ENCODE results near the gene PLCH1. TPM values are rescaled to one million over a fixed set of nuclear protein-coding genes. Genes with fewer than 3 reads are reported as not detected.

The PLCH1 gene
- total RNA-seq, 1 donor from 2014 or later, result 4.5 TPM

DNA sequence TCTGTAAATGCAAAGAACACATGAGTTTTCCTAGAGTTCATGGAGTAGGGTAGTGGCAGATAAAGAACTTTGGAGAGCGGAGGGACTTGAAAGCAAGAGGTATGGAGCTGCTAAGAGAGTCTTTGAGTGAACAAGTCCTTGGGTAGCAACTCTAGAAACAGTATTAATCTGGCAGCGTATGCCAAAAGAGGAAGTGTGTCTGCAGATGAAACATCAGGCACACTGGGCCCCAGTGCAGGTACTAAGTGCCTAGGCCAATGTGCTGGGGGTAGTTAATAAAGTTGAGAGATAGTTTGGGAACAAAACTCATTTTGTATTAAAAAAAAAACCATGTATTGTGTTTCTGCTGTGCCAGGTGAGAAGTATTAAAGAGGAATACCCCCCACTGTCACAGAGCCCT lies 228.4 kb downstream of the PLCH1 start:
- DNase-seq (ENCODE audit: low spot score) (no peak), ATAC-seq (no peak)
- intact Hi-C loops (cut with DNase I), result no loop called here

DNA sequence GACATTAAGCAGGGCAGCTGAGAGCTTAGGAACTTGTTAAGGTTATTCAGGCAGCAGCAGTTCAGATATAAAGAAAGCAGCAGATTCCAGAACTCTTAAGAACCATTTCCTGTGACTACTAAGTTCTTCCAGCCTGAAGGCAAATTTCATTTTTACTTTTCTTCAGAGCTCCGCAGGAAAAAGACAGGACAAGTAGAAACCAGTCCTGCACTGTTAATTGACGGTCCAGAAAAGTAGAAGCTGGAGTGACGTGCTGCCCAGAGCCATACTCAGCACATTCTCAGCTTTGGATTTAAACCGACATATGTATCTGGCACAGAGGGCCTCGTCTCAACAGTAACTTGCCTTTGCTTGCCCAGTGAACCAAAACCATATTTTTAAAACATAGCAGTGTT lies 232.0 kb downstream of the PLCH1 start:
- DNase-seq (ENCODE audit: low spot score), result no peak
- intact Hi-C loops (cut with DNase I), result no loop called here
- ATAC-seq, result no peak

DNA sequence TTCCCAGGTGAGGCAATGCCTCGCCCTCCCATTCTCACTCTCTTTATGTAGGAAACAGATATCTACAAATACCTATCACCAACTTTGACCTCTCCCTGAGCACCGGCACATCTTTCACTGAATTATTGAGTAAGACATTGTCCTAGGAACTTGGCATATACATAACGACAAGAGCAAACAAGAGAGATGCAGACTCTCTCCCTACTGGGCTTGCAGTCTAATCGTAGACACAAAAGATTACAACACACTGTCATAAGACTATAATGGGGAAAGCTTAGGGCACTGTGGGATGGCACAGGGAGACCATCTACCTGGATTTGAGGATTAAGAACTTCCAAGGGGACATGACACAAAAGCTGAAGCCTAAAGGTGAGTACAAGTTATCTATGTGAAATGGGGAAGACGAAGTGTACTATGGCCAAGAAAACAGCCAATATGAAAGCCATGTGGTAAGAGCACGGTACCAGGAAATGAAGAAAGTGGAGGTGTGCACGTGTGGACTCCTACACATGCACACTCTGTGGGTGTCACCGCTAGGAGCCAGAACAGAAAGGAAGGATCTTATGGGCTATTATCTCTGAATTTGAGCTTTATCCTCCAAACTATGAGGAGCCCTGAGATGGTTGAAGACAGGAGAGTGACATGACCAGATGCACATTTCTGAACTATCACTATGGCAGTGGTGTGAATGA lies 232.6 kb downstream of the PLCH1 start:
- intact Hi-C loops (cut with DNase I), result no loop called here
- ATAC-seq, result no peak
- no peak for DNase-seq (ENCODE audit: low spot score)

DNA sequence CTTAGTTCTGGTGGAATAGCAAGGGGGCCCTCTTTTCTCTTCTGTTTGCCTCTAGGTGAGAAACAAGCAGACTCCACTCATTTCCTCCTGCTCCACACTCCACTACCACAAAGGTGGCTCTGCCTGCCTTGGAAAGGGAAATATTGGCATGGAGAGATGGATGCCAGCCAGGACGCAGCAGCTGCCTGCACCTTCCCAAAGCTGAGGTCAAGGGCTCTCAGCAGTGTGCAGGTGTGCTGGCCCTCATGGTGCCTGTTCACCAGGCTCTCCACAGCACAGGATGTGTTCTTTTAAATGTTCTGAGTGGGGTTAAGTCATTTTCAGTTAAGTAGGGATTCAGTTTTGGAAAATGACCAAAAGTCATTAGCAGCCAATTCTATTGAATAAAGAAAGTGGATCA lies 240.2 kb downstream of the PLCH1 start:
- intact Hi-C loops (cut with DNase I), result no loop called here
- no peak for ATAC-seq
- no peak for DNase-seq (ENCODE audit: low spot score)

DNA sequence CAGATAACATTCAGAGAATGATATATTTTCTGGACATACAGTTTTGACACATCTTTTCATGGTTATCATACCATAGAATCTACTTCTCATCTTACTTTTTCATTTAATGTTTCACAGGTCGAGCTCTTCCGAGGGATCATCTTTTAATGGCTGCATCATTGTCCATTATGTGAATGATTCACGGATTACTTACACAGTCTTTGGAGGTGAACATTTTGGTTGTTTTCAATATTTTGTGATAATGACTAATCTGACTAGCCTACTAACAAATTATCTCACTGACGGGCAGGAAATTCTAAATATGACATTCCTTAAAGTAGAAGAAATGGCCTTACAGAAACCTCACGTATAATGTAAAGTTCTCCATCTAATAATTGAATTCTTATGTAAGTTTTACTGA lies 242.2 kb downstream of the PLCH1 start:
- intact Hi-C loops (cut with DNase I), result no loop called here
- ATAC-seq (no peak), DNase-seq (ENCODE audit: low spot score) (no peak)

DNA sequence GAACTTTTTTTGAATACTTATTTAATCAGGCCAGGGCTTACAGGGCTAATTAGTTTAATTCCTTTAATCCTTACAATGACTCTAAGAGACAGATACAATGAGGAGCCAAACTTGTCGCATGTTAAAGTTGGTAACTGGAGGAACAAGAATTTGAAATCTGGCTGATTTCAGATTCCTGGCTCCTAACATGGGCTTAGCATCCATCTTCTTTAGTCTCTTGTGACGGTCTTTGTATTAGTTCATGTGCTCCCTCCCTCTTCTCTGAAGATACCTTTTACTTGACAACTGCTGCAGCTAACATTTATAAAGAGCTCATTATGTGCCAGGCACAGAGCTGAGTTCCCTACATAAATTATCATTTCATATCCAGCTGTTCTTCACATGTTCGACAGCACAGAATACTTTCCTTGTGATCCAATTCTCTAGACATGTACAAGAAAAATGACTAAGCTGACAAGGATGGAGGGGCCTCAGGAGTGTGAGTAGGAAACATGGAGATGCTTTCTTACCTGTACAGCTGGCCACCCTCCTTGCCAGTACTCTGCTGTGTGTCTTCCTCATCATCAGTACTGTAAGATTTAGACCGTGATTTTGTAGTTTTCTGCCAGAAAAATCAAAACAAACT lies 244.6 kb downstream of the PLCH1 start:
- DNase-seq (ENCODE audit: low spot score) (no peak), ATAC-seq (no peak)
- intact Hi-C loops (cut with DNase I), result no loop called here

DNA sequence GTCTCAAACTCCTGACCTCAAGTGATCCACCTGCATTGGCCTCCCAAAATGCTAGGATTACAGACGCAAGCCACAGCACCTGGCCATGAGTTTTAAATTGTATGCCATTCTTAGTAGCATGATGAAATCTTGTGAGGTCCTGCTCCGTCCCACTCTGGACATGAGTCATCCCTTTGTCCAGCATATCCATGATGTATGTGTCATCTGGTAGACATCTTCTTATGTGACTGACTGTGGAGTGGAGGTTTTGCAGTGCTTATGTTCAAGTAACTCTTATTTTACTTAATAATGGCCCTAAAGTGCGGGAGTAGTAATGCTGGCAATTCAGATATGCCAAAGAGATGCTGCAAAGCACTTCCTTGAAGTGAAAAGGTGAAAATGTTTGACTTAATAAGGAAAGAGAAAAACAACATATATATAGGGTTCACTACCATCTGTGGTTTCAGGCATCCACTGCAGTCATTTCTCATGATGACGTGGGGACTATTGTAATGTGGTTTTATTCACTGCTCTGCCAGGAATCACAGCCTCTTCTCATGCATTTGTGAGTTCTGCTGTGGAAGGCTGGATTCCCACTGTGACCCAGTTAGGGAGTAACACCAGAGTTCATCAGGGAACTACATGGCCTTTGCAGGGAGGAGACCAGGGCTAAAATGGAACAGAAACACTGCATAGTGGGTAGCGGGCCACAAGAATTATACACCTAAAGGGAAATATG lies 246.8 kb downstream of the PLCH1 start:
- ATAC-seq (no peak), DNase-seq (ENCODE audit: low spot score) (no peak)
- intact Hi-C loops (cut with DNase I), result no loop called here

DNA sequence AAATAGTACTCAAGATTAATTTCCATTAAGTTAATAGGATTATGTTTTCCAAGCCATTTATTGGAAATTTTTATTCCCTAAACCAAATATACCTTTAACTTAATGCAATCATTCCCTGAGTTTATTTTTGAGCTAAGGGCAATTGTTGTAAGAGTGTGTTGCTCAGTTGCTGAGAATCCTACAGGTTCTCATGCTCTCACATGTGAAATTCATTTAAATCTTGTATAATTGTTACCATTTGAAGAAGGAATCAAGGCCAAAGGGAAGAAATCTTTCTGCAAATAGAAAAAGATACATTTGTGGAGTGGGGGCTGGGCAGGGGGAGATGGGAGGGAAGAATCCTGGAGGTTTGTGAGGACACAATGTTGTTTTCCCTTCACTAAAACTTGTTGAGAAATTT lies 248.7 kb downstream of the PLCH1 start:
- no peak for ATAC-seq
- no peak for DNase-seq (ENCODE audit: low spot score)
- intact Hi-C loops (cut with DNase I), result no loop called here

DNA sequence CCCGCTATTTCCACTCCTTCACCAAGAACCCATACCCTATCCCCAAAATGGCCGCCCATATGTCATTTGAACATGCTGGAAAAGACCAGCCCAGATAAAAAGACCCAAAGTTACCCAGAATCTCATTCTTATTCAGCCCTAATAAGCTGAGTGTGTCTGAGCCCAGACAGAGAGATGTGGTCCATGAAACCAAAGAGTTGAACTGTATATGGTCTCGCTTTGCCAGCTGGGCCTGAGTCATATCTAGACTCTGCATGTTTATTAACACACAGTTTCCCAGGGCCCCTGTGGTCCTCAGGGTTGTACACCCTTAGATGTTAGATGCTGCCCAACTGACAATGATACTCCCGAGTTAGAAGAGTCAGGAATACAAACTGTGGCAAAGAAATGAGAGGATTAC lies 249.5 kb downstream of the PLCH1 start:
- ATAC-seq, result no peak
- DNase-seq (ENCODE audit: low spot score), result no peak
- intact Hi-C loops (cut with DNase I), result no loop called here

DNA sequence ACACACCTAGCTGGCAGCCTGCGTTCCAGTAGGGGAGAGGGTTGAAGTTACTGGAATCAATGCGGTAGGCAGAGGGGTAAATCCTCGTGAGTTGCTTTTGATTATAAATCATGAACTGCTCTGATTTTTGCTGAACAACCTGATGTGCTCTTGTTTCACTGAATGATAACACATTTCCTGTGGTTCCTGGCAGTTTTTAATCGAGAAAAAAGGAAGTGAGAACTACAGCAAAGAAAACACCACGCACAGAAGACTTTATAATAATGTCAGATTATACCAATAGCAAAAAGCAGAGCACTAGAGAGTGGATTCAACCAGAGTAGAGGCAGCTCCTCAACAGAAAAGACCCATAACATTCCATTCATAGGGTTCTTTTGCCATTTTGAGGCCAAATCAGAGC lies 250.5 kb downstream of the PLCH1 start:
- intact Hi-C loops (cut with DNase I), result no loop called here
- ATAC-seq, result no peak
- DNase-seq (ENCODE audit: low spot score), result no peak

DNA sequence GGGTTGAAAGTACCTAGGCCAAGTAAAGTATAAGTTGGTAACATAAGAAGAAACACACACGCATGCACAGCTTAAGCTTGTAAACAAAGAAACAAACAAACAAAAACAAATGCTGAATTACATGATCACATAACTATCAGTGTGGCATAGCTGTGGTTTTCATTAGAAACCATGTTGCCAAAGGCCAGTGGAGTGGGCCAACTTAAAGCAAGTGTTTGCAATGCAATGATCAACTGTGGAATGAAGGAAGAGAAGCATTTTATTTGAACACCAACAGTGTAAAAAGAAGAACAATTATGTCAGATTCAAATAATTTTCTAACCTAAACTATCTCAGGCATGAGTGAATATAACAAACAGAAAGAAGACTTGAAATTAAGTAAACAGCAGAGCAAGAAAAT lies 252.0 kb downstream of the PLCH1 start:
- DNase-seq (ENCODE audit: low spot score), result no peak
- no peak for ATAC-seq
- intact Hi-C loops (cut with DNase I), result no loop called here

DNA sequence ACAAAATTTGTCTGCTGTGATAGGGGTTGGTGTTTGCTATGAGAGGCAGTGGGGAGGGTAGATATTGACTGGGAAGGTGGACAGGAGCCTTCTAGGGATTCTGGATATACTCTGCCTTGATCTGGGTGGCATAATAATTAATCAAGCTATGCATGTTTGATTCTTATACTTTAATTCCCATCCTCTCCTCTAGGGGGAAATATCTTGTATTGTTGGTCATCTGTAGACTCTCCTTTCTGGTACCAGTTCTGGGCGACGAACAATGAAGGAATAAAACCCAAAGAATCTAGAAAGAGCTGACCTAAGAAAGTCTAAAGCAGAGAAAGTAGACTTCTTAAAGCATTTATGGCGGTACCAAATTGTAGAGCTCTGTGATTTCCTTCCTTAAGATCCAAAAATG lies 253.2 kb downstream of the PLCH1 start:
- ATAC-seq (no peak), DNase-seq (ENCODE audit: low spot score) (no peak)
- intact Hi-C loops (cut with DNase I), result no loop called here

DNA sequence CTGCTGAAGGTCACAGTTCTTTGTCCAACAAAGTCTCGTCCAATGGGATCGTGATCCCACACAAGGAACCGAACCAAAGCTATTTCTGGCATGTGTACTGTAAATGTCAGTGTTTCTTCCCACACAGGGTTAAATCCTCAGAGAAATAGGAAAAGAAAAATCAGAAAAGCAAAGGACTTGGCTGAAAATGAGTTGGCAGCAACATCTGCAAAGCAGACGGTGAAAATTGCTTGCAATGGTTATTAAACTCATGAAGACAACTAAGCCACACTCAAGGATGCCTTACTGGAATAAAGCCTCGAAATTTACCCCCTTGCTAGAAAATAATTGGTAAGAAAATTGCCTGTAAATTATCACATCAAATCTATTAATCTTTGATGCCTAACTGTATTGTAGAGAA lies 256.2 kb downstream of the PLCH1 start:
- no peak for ATAC-seq
- DNase-seq (ENCODE audit: low spot score), result no peak
- intact Hi-C loops (cut with DNase I), result no loop called here

DNA sequence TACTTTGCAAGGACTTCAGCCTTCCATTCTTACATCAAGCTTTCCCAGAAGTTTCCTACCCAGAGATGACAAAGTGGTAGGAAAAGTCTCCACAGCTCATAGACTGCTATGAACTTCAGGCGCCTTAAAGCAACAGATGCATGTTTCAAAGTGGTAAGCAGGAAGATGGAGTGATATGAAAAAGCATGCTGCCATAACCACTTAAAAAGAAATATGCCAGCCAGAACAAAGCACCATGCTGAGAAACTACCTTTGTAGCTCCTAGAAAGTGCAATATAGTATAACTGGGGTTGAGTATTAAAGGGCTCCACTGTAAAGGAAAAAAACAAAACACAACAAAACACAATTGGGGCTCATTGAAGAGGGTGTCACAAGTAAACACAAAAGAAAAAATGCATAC lies 259.0 kb downstream of the PLCH1 start:
- intact Hi-C loops (cut with DNase I), result no loop called here
- no peak for ATAC-seq
- DNase-seq (ENCODE audit: low spot score), result no peak

DNA sequence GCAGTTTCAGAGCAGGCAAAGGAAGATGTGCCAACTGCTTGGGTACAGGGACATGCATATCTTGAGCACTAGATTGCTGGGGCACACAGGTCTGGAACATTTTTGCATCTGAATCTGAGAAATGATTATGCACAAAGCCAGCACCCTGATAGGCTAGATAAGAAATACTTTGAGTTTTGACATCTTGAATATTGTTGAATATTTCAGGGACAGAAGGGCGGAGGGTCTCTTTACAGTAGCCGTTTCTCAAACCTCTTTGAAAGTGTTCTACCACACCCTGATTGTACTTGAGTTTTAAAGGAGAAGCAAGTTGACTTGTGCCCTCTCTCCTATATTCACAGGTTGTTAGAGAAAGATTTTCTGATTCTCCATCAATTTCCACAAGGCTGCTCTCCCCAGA lies 263.3 kb downstream of the PLCH1 start:
- no peak for DNase-seq (ENCODE audit: low spot score)
- no peak for ATAC-seq

DNA sequence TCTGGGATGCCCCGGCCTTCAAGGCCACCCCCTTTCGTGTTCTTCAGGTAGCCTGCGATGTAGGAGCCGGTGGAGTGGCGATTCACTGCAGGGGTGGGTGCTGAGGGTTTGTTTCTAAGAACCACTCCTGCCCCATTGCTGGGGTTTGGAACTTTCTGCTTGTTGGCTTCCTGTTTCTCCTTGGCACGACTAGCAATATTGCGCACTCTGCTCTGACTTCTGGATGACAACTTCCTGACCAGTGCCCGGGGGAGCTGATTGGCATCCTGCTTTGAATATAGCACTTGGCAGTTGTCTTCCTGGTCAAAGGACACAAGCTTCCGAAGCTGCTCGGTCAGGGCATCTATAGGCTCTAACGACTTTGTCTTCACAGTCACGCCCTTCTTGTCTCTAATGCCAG lies 263.8 kb downstream of the PLCH1 start:
- ATAC-seq, result no peak
- no peak for DNase-seq (ENCODE audit: low spot score)
- intact Hi-C loops (cut with DNase I), result no loop called here

More for the DNA sequence above, 263.3 kb downstream of the PLCH1 start:
- intact Hi-C loops (cut with DNase I), result no loop called here

DNA sequence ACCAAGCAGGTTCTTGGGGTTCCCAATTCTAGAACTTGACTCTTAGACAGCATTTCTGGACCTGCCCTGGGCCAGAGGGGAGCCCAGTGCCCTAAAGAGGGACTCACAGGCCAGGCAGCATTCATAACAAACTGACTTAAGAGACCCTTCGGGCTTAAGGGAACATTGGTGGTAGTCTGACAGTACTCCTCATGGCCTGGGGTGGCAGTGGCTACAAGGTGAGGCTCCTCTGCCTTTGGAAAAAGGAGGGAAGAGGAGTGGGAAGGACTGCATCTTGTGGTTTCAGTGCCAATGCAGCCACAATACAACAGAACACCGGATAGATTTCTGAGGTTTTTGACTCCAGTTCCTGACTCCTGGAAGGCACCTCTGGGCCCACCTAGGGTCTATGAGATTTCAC lies 279.2 kb downstream of the PLCH1 start:
- intact Hi-C loops (cut with DNase I), result no loop called here
- DNase-seq (ENCODE audit: low spot score) (no peak), ATAC-seq (no peak)

DNA sequence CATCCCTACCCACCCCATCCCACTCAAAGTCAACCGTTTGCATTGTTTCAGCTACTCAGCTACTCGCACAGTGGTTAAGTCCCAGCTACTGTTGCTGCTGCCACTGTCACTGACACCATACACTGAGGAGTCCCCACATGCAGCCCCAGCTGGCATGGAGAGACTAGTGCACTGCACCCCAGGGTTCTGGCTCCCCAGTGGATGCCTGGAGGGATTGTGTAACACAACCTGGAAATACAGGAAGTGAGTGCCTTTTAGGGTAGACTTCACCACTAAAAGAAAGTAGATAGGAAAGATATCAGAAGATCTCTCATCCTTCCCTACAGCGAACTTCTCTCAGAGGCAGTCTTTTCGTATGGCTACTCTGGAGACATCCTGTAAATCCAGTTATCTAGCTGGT lies 282.2 kb downstream of the PLCH1 start:
- no peak for DNase-seq (ENCODE audit: low spot score)
- no peak for ATAC-seq
- intact Hi-C loops (cut with DNase I), result no loop called here

DNA sequence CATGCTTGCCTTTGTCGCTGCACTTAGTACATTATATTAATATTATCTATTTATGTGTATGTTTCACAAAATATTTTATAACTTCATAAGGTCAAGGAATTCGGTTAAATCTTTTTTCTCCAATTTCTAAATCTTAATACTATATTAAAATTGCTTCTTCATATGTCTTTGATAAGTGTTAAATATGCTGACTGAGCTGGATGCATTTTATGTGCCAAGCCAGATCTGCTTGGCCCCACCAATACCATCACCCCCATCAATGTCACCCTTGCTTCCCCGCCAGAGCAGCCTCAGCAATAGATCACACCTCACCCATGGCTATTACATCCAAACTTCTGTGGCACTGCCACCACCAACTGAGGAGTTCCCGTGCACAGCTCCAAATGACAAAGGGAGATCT lies 287.3 kb downstream of the PLCH1 start:
- DNase-seq (ENCODE audit: low spot score) (no peak), ATAC-seq (no peak)
- intact Hi-C loops (cut with DNase I), result no loop called here

DNA sequence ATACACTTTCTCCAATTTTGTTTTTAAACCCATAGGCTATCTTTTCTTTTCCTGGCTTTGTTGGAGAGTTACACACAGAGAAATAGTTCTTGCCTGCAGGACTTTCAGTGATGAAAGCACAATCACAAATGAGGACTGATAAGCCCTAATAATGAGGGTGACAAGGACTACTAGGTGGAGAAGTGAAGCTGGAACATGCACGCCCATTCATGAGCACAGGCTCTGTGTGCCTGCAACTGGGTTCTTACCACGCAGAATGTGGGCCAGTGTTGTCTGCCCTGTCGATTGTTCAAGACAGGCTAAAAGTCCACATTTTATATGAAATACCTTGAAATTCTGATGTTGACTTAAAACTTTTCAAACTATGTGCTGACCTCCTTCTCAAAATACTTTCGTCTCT lies 289.1 kb downstream of the PLCH1 start:
- no peak for DNase-seq (ENCODE audit: low spot score)
- intact Hi-C loops (cut with DNase I), result no loop called here
- no peak for ATAC-seq

DNA sequence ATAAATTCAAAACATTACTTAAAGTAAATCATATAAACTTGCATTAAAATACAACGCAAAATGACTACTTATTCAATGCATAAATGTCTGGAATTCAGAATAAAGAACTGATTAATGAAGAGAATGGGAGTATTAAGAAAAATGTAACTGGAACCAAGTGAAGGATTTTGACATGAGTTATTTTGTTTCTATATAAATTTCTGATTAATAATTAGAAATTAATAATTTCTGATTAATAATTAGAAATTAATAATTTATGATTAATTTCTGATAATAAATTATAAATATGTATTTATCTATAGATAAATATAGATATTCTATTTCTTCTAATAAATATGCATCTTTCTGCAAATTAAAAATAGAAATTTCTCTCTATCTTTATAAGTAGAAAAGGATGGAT lies 291.4 kb downstream of the PLCH1 start:
- ATAC-seq, result no peak
- intact Hi-C loops (cut with DNase I), result no loop called here

More for the DNA sequence above, 291.4 kb downstream of the PLCH1 start:
- no peak for DNase-seq (ENCODE audit: low spot score)
